ENCODE data around the gene TRH. TPM values are rescaled to one million over a fixed set of nuclear protein-coding genes. Genes with fewer than 3 reads are reported as not detected.

TRH gene
- total RNA-seq, 1 experiment from 2014 or later = not detected

DNA sequence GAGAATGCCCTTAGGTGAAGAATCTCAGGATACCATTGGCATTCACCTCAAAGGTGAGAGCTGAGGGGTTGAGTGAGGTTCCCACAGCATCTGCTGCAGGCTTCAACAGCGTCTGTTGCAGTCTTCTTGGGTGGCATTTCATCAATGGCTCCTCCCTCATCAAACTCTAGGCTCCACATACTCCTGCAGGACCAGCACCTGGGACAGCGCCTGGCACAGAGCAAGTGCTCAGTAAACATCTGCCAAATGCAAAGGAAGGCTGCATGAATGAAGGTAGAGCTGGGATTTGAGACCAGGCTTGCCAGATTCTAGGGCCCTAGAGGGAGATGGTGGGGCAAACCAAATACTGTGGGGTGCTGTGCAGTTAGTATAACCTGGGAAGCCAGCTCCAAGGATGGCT is 9.6 kb downstream of the TRH start:
- Mint-ChIP-seq H3K9me3 (ENCODE audit: low read depth, unreplicated experiment) (no peaks in the 10 kb centered on the region), H3K4me1 (ENCODE audit: low read depth, unreplicated experiment) (no peaks in the 10 kb centered on the region), H3K36me3 (ENCODE audit: insufficient read depth, unreplicated experiment) (no peaks in the 10 kb centered on the region), H3K4me3 (ENCODE audit: low read depth, unreplicated experiment) (no peak overlapping the region), H3K27ac (ENCODE audit: unreplicated experiment) (no peak overlapping the region), H3K27me3 (ENCODE audit: unreplicated experiment) (peaks cover 59% of the 10 kb centered on the region)
- no peak for DNase-seq
- intact Hi-C loops (cut with micrococcal nuclease; ENCODE audit: unreplicated experiment) = no loop called here
- CTCF ChIA-PET = interaction anchor here (0.8 kb wide), 1 partner anchor 8 kb away, joined by 3 read pairs; no protein-coding TSS in a partner anchor
- BruUV-seq (replicated peaks) = no TSS peak
- TF ChIP-seq, protein P1, sequence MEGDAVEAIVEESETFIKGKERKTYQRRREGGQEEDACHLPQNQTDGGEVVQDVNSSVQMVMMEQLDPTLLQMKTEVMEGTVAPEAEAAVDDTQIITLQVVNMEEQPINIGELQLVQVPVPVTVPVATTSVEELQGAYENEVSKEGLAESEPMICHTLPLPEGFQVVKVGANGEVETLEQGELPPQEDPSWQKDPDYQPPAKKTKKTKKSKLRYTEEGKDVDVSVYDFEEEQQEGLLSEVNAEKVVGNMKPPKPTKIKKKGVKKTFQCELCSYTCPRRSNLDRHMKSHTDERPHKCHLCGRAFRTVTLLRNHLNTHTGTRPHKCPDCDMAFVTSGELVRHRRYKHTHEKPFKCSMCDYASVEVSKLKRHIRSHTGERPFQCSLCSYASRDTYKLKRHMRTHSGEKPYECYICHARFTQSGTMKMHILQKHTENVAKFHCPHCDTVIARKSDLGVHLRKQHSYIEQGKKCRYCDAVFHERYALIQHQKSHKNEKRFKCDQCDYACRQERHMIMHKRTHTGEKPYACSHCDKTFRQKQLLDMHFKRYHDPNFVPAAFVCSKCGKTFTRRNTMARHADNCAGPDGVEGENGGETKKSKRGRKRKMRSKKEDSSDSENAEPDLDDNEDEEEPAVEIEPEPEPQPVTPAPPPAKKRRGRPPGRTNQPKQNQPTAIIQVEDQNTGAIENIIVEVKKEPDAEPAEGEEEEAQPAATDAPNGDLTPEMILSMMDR (IDR thresholded peaks at IDR 0.05; ENCODE audit: unreplicated experiment) = no peak

DNA sequence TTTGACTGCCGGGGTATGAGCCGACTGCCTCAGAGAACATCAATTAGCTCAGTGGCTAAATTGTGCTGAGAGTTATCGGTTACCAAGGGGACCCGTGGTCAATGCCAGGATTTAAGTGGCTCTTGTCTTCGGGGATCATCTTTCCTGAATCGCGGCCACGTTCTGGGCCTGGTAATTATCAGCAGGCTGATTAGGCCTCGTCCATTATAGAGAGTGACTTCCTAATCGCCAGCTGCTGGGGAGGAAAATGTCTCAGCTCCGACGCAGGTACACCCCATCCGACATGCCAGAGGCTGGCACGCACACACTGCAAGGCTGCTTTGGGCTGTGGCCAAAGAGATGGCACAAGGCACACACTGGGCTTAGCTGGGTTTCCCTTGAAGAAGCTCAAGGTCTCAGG is 10.6 kb downstream of the TRH start:
- no peaks in the 10 kb centered on the region for H3K4me1 Mint-ChIP-seq (ENCODE audit: low read depth, unreplicated experiment)
- H3K27ac Mint-ChIP-seq (ENCODE audit: unreplicated experiment) = no peak overlapping the region
- no TSS peak for BruUV-seq (replicated peaks)
- H3K4me3 Mint-ChIP-seq (ENCODE audit: low read depth, unreplicated experiment) = no peak overlapping the region
- intact Hi-C loops (cut with micrococcal nuclease; ENCODE audit: unreplicated experiment) = no loop called here
- no peak for DNase-seq
- no peaks in the 10 kb centered on the region for H3K36me3 Mint-ChIP-seq (ENCODE audit: insufficient read depth, unreplicated experiment)
- no peaks in the 10 kb centered on the region for H3K9me3 Mint-ChIP-seq (ENCODE audit: low read depth, unreplicated experiment)
- CTCF ChIA-PET = no interaction called here
- TF ChIP-seq, protein P1 (IDR thresholded peaks at IDR 0.05; ENCODE audit: unreplicated experiment) = no peak
- H3K27me3 Mint-ChIP-seq (ENCODE audit: unreplicated experiment) = peaks cover 59% of the 10 kb centered on the region

DNA sequence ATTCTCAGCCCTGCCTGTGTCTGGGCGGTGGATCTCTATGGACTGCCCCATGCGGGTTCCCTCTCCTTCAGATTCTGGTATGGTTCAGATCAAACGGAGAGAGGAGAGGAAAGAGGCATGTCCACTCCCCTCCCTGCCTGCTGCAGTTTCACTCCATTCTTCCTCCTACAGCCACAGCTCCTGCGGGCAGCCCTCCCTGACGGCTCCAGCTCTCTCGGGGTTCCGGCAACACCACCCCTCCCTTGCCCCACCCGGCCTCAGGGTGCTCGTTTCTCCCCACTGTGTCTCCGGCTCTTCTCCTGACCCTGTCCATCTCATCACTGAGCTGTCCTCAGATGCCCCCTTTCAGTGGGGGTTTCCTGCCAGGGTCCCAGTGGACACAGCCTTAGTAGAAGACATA is 13.9 kb downstream of the TRH start:
- no peaks in the 10 kb centered on the region for H3K4me1 Mint-ChIP-seq (ENCODE audit: low read depth, unreplicated experiment)
- no peaks in the 10 kb centered on the region for H3K9me3 Mint-ChIP-seq (ENCODE audit: low read depth, unreplicated experiment)
- no peak overlapping the region for H3K27ac Mint-ChIP-seq (ENCODE audit: unreplicated experiment)
- BruUV-seq (replicated peaks) = no TSS peak
- no peaks in the 10 kb centered on the region for H3K36me3 Mint-ChIP-seq (ENCODE audit: insufficient read depth, unreplicated experiment)
- peaks cover 58% of the 10 kb centered on the region for H3K27me3 Mint-ChIP-seq (ENCODE audit: unreplicated experiment)
- CTCF ChIA-PET = no interaction called here
- intact Hi-C loops (cut with micrococcal nuclease; ENCODE audit: unreplicated experiment) = no loop called here
- no peak overlapping the region for H3K4me3 Mint-ChIP-seq (ENCODE audit: low read depth, unreplicated experiment)
- TF ChIP-seq, protein P1 (IDR thresholded peaks at IDR 0.05; ENCODE audit: unreplicated experiment) = no peak
- DNase-seq = no peak

DNA sequence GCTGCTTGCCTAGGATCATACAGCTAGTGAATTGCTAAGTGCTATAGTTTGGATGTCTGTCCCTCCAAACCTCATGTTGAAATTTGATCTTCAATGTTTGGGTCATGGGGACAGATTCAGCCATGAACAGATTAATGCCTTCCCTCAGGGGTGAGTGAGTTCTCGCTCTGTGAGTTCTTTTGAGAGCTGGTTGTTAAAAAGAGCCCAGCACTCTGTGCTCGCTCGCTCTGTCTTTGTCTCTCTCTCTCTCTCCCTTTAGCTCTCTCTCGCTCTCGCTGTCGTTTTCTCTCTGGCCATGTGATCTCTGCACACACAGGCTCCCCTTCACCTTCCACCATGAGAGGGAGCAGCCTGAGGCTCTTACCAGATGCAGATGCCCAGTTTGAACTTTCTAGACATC is 14.9 kb downstream of the TRH start:
- no TSS peak for BruUV-seq (replicated peaks)
- peaks cover 68% of the 10 kb centered on the region for H3K27me3 Mint-ChIP-seq (ENCODE audit: unreplicated experiment)
- no peaks in the 10 kb centered on the region for H3K4me1 Mint-ChIP-seq (ENCODE audit: low read depth, unreplicated experiment)
- intact Hi-C loops (cut with micrococcal nuclease; ENCODE audit: unreplicated experiment) = no loop called here
- TF ChIP-seq, protein P1 (IDR thresholded peaks at IDR 0.05; ENCODE audit: unreplicated experiment) = no peak
- H3K9me3 Mint-ChIP-seq (ENCODE audit: low read depth, unreplicated experiment) = no peaks in the 10 kb centered on the region
- no peak for DNase-seq
- CTCF ChIA-PET = interaction anchor here (0.5 kb wide), 1 partner anchor 997 kb away, joined by 3 read pairs; no protein-coding TSS in a partner anchor
- no peak overlapping the region for H3K27ac Mint-ChIP-seq (ENCODE audit: unreplicated experiment)
- no peak overlapping the region for H3K4me3 Mint-ChIP-seq (ENCODE audit: low read depth, unreplicated experiment)
- H3K36me3 Mint-ChIP-seq (ENCODE audit: insufficient read depth, unreplicated experiment) = no peaks in the 10 kb centered on the region

Data from Calu3 (cell line).